Type B pancreatic cell (in vitro differentiated cells): ENCODE data around the gene TOMM20L. TPM values are rescaled to one million over a fixed set of nuclear protein-coding genes. Genes with fewer than 3 reads are reported as not detected.
"Not testable (repeated sequence)": the region's sequence is repeated elsewhere in the genome, so short reads cannot be mapped to it uniquely, and the experiment has no call there.

Source experiments
- DNase-seq: peaks from one replicate; pipeline ENCODE4 v3.0.0; 2021; ENCODE audit warnings: mixed read lengths; ENCODE audit not compliant: unreplicated experiment; ENCODE audit errors: extremely low spot score
- H3K27ac Mint-ChIP-seq: 2 replicates; pipeline ENCODE4 v1.8.0; 2021; ENCODE audit warnings: mild to moderate bottlenecking, mixed read lengths
- H3K27me3 Mint-ChIP-seq: 2 replicates; pipeline ENCODE4 v1.8.0; 2021; ENCODE audit warnings: mixed read lengths
- H3K36me3 Mint-ChIP-seq: 2 replicates; pipeline ENCODE4 v1.8.0; 2021; ENCODE audit warnings: mixed read lengths
- H3K4me1 Mint-ChIP-seq: one replicate; pipeline ENCODE4 v1.8.0; 2021; ENCODE audit warnings: mixed read lengths; ENCODE audit not compliant: unreplicated experiment
- H3K4me3 Mint-ChIP-seq: 2 replicates; pipeline ENCODE4 v1.8.0; 2021; ENCODE audit warnings: mild to moderate bottlenecking, mixed read lengths
- H3K9me3 Mint-ChIP-seq: 2 replicates; pipeline ENCODE4 v1.8.0; 2021; ENCODE audit warnings: mixed read lengths
- long read RNA-seq: library from polyadenylated mRNA; unstranded; transcript quantifications from one replicate; pipeline ENCODE4 v2.0.0, GENCODE V29; 2020
- total RNA-seq: library from RNA; stranded (reverse); gene quantifications from 2 replicates; pipeline ENCODE4 v1.2.1, GENCODE V29; 2021; ENCODE audit warnings: low replicate concordance
- TF ChIP-seq, protein P1 (sequence below): fragments of 200-600 bp; sonication (generic); conservative IDR thresholded peaks from 2 replicates; pipeline ENCODE4 v1.5.0; 2021; ENCODE audit warnings: antibody characterized with exemption, mild to moderate bottlenecking

TOMM20L gene
- total RNA-seq, result not detected in 2 replicates
- long read RNA-seq, result 0 reads

DNA sequence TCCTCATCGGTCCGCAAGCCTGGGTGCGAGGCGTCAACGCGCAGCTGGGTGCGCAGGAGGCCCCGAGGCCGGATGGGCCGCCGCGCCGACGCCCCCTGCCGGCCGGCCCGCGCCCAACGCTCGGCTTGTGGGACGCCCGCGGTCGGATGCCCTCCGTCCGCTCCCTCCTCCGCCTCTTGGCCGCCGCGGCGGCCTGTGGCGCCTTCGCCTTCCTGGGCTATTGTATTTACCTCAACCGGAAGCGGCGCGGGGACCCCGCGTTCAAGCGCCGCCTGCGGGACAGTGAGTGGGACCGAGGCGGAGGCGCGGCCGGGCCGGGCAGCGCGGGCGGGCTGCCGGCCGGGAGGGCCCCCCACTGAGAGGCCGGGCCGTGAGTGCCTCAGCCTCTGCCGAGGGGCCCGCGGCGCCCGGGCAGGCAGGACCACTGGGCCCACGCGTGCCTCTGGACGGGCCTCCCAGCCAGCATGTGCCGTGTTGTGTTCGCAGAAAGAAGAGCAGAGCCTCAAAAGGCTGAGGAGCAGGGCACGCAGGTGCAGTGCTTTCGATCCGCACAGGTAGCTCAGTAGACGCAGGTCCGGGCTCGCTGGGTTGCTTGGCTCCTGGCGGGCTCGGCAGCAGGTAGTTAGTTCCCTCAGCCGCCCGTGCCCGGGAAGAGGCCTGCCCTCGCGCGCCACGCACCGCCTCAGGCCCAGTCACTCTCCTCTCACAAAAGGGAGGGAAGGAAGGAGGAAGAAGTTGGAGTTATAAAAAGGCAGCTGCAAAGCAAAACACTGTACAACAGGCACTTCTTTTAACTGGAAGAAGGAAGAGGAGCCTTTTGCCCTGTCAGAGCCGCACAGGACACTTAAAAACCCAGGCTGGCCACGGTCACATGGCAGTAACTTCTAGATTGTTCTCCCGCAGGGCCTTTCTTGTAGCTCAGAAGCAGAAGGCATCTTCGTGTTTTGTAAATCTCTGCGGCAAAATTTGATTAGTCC is at the start of gene TOMM20L:
TSS of gene TOMM20L (plus strand) at position 119 of the 977 bp plus-strand sequence. CDS start at position 147, 28 bp downstream.
- H3K9me3 Mint-ChIP-seq, result no peaks in the 10 kb centered on the region
- H3K4me1 Mint-ChIP-seq, result peaks cover 5% of the 10 kb centered on the region
- peak within 1 kb of the TSS; percentile 84 for H3K27ac Mint-ChIP-seq

DNA sequence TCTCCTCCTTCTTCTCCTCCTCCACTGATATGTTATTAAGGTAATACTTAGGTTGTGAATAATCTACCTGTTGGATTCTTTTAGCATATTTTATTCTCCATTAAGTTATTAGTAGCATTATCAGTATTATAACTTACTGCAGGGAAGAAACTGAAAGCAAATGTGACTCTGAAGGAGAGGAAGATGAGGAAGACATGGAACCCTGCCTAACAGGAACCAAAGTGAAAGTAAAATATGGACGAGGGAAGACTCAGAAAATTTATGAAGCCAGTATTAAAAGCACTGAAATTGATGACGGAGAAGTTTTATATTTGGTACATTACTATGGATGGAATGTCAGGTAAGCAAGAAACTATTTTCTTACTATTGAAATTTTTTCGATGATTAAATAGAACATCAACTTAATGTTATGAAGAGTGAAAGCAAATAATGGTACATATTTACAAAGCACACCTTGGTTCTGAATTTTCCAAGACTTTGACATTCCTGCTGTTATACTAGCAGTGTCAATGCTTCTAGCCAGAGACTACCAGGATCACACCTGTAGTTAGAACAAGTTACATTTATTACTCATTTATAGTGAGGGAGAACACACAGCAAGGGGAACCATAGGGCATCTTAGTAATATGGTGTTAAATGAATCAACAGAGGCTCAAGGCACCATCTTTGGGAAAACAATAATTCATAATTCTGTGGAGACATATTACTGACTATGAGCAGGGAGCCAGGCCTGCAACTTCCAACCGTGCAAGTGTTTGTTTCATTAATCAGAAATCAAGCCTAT is 42.0 kb upstream of the TOMM20L start:
- Mint-ChIP-seq H3K27ac (no peak overlapping the region), H3K36me3 (peaks cover 23% of the 10 kb centered on the region), H3K27me3 (no peaks in the 10 kb centered on the region), H3K4me1 (no peaks in the 10 kb centered on the region), H3K4me3 (no peak overlapping the region), H3K9me3 (no peaks in the 10 kb centered on the region)
- TF ChIP-seq, protein P1, sequence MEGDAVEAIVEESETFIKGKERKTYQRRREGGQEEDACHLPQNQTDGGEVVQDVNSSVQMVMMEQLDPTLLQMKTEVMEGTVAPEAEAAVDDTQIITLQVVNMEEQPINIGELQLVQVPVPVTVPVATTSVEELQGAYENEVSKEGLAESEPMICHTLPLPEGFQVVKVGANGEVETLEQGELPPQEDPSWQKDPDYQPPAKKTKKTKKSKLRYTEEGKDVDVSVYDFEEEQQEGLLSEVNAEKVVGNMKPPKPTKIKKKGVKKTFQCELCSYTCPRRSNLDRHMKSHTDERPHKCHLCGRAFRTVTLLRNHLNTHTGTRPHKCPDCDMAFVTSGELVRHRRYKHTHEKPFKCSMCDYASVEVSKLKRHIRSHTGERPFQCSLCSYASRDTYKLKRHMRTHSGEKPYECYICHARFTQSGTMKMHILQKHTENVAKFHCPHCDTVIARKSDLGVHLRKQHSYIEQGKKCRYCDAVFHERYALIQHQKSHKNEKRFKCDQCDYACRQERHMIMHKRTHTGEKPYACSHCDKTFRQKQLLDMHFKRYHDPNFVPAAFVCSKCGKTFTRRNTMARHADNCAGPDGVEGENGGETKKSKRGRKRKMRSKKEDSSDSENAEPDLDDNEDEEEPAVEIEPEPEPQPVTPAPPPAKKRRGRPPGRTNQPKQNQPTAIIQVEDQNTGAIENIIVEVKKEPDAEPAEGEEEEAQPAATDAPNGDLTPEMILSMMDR, result no peak
- no peak for DNase-seq

More for the DNA sequence above, at the start of gene TOMM20L:
- Mint-ChIP-seq H3K4me3 (peak within 1 kb of the TSS; percentile 87), H3K36me3 (no peaks in the 10 kb centered on the region), H3K27me3 (peaks cover 7% of the 10 kb centered on the region)
- TF ChIP-seq, protein P1, result peak; percentile 98
- peak; percentile 89 for DNase-seq

DNA sequence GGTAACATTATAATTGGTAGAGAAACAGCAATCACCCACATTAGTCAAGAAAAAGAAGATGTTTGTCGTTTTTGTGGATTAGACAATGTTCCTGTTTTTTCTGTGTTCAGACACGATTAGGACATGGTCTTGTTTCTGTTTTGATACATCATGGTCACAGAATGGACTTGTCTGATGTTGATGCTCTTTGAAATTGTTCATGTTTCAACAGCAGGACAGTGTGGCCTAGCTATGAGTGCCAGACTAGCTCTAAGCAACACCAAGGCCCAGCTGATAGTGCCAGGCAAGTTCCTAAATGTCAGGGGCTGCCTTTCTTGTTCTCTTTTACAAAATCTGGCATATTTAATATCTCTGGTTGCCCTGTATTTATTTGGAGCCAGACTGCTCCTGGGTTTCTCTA is 40.9 kb upstream of the TOMM20L start:
- Mint-ChIP-seq H3K4me1 (no peaks in the 10 kb centered on the region), H3K36me3 (peaks cover 33% of the 10 kb centered on the region), H3K9me3 (no peaks in the 10 kb centered on the region), H3K27ac (no peak overlapping the region), H3K27me3 (no peaks in the 10 kb centered on the region), H3K4me3 (no peak overlapping the region)
- no peak for DNase-seq
- TF ChIP-seq, protein P1, result no peak

DNA sequence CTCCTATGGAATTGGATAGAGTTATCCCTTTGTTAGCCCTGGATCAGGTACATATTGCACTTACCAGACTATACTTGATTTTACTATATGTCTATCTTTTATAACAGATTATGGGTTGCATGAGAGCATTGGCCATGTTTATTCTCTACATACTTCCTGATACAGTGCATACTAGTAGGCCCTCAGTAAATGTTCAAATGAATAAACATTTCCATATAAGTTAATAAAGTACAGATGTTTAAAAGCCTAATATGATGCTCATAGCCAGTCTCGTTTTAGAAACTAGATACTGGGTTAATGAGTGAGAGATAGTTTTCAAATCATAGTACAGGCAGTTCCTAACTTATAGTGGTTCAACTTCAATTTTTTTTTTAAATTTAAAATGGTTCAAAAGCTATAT is 39.5 kb upstream of the TOMM20L start:
- no peaks in the 10 kb centered on the region for H3K9me3 Mint-ChIP-seq
- H3K36me3 Mint-ChIP-seq, result peaks cover 41% of the 10 kb centered on the region
- TF ChIP-seq, protein P1, result no peak
- H3K4me1 Mint-ChIP-seq, result no peaks in the 10 kb centered on the region
- DNase-seq, result no peak
- H3K27me3 Mint-ChIP-seq, result no peaks in the 10 kb centered on the region
- no peak overlapping the region for H3K4me3 Mint-ChIP-seq
- H3K27ac Mint-ChIP-seq, result no peak overlapping the region

DNA sequence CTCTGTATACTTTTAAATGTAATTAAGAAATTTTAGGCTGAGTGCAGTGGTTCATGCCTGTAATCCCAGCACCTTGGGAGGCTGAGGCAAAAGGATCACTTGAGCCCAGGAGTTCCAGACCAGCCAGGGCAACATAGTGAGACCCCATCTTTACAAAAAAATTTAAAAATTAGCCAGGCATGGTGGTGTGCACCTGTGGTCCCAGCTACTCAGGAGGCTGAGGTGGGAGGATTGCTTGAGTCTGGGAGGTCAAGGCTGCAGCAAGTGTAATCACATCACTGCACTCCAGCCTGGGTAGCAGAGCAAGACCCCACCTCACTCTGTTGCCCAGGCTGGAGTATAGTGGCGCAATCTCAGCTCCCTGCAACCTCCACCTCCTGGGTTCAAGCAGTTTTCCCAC is 33.5 kb upstream of the TOMM20L start:
- H3K4me3 Mint-ChIP-seq, H3K4me1 Mint-ChIP-seq, H3K27ac Mint-ChIP-seq, H3K9me3 Mint-ChIP-seq, DNase-seq, H3K27me3 Mint-ChIP-seq: not testable (repeated sequence)
- H3K36me3 Mint-ChIP-seq, result peaks cover 28% of the 10 kb centered on the region
